PC-3 (cell line): ENCODE measurements around the gene DPP8. TPM values are rescaled to one million over a fixed set of nuclear protein-coding genes. Genes with fewer than 3 reads are reported as not detected.
A peak's percentile ranks its signal among the peaks of the same experiment; 100 is the strongest.

Experiments
- ATAC-seq: fragments of 200-7000 bp; cut with Tn5 transposase; 2 replicates; pipeline ENCODE4 v1.9.1; 2020; ENCODE audit warnings: mild to moderate bottlenecking, moderate library complexity
- BruUV-seq: library from RNA; stranded (reverse); fragments of 400-500 nt; replicated peaks from 2 replicates; lab custom pipeline; 2021; lab: Mats Ljungman, UMichigan
- CTCF ChIA-PET: fragments of 300-600 bp; sonication (Branson Sonifier 250); formaldehyde crosslinking; loops from one replicate; lab custom pipeline; 2022; ENCODE audit warnings: antibody characterized with exemption; lab: Charles Lee
- POLR2A ChIA-PET: fragments of 300-600 bp; sonication (Branson Sonifier 250); formaldehyde crosslinking; loops from one replicate; lab custom pipeline; 2022; ENCODE audit warnings: antibody characterized with exemption; ENCODE audit not compliant: unreplicated experiment; lab: Charles Lee
- DNase-seq: peaks from one replicate; pipeline ENCODE4 v3.0.0-alpha.2; 2015
- H2AFZ ChIP-seq: fragments of 300-600 bp; sonication (generic); 2 replicates; pipeline ENCODE4 v1.6.0; 2016; ENCODE audit warnings: antibody characterized with exemption, low read length
- H3F3A ChIP-seq: fragments of 300-600 bp; sonication (generic); one replicate; pipeline ENCODE4 v1.6.0; 2017; ENCODE audit warnings: antibody characterized with exemption, low read length, control low read depth, mild to moderate bottlenecking; ENCODE audit not compliant: unreplicated experiment
- H3K27ac ChIP-seq: fragments of 300-600 bp; sonication (generic); 2 replicates; pipeline ENCODE4 v1.5.1; 2016; ENCODE audit warnings: mild to moderate bottlenecking, low read length
- H3K27me3 ChIP-seq: fragments of 300-600 bp; sonication (generic); 2 replicates; pipeline ENCODE4 v1.6.1; 2016; ENCODE audit warnings: low read length, mixed read lengths
- H3K36me3 ChIP-seq: fragments of 300-600 bp; sonication (generic); 2 replicates; pipeline ENCODE4 v1.6.1; 2016; ENCODE audit warnings: low read depth, mixed run types, low read length, mixed read lengths
- H3K4me1 ChIP-seq: fragments of 300-600 bp; sonication (generic); 2 replicates; pipeline ENCODE4 v1.5.1; 2016; ENCODE audit warnings: low read length; ENCODE audit not compliant: insufficient read depth
- H3K4me2 ChIP-seq: fragments of 300-600 bp; sonication (generic); 2 replicates; pipeline ENCODE4 v1.6.0; 2016; ENCODE audit warnings: low read length
- H3K4me3 ChIP-seq: fragments of 300-600 bp; sonication (generic); 2 replicates; pipeline ENCODE4 v1.5.1; 2016; ENCODE audit warnings: mild to moderate bottlenecking, low read length, mixed read lengths
- H3K79me2 ChIP-seq: fragments of 300-600 bp; sonication (generic); 2 replicates; pipeline ENCODE4 v1.6.1; 2017; ENCODE audit warnings: low read length, mixed read lengths
- H3K9ac ChIP-seq: fragments of 300-600 bp; sonication (generic); 2 replicates; pipeline ENCODE4 v1.6.0; 2016; ENCODE audit warnings: mild to moderate bottlenecking, low read length
- H3K9me2 ChIP-seq: fragments of 300-600 bp; sonication (generic); replicated peaks from 2 replicates; pipeline ENCODE4 v1.6.1; 2016; ENCODE audit warnings: mixed run types, low read length, mixed read lengths
- H3K9me3 ChIP-seq: fragments of 300-600 bp; sonication (generic); 2 replicates; pipeline ENCODE4 v1.6.1; 2016; ENCODE audit warnings: low read length, mixed read lengths
- H4K20me1 ChIP-seq: fragments of 300-600 bp; sonication (generic); 2 replicates; pipeline ENCODE4 v1.6.1; 2016; ENCODE audit warnings: low read length, mixed read lengths
- EZH2 ChIP-seq: fragments of 300-600 bp; sonication (generic); IDR thresholded peaks from one replicate; pipeline ENCODE4 v1.6.1; 2017; ENCODE audit warnings: antibody characterized with exemption, mild to moderate bottlenecking, low read length; ENCODE audit not compliant: unreplicated experiment
- EZH2phosphoT487 ChIP-seq: fragments of 300-600 bp; sonication (generic); IDR thresholded peaks from 2 replicates; pipeline ENCODE4 v1.6.1; 2018; ENCODE audit warnings: mild to moderate bottlenecking, antibody characterized with exemption, low read length, borderline replicate concordance
- intact Hi-C: fragments of 100-400 bp; cut with micrococcal nuclease; formaldehyde crosslinking; loops from 2 replicates; pipeline ENCODE4 v1.9.0; 2023
- total RNA-seq: library from RNA; depleted of rRNA; stranded (reverse); fragments of >200 nt; gene quantifications from 2 replicates; pipeline ENCODE4 v1.2.3, GENCODE V29; 2014
- TF ChIP-seq, protein P1 (sequence below): fragments of 300-600 bp; sonication (generic); conservative IDR thresholded peaks from 2 replicates; pipeline ENCODE4 v1.5.1; 2017; ENCODE audit warnings: antibody characterized with exemption, low read depth, mild to moderate bottlenecking, low read length

Gene DPP8
- total RNA-seq, 1 experiment from 2014 or later = 20.6 TPM

DNA sequence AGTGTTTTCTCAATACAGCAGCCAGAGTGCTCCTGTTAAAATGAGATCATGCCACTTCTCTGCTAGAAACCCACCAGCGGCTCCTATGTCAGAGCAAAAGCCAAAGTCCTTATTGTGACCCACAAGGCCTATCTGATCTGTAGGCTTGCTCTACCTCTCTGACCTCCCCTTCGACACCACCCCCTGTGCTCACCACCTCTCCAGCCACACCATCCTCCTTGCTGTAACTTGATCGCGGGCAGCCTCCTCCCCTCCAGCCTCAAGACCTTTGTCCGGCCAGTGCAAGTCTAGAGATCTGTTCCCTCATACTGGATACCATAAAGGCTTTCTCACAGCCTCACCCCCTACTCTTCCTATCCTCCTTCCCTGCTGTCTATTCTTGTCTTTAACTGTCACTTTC, 92.8 kb downstream of the DPP8 start:
- Histone ChIP-seq H3K9me2 (no peaks in the 10 kb centered on the region), H3K4me1 (peaks cover 18% of the 10 kb centered on the region), H3K9me3 (no peaks in the 10 kb centered on the region), H3F3A (no peaks in the 10 kb centered on the region), H3K9ac (no peak overlapping the region), H2AFZ (no peak overlapping the region), H3K27ac (no peak overlapping the region), H3K4me3 (no peak overlapping the region), H3K36me3 (no peaks in the 10 kb centered on the region), H3K79me2 (no peaks in the 10 kb centered on the region), H4K20me1 (no peaks in the 10 kb centered on the region), H3K27me3 (no peaks in the 10 kb centered on the region), H3K4me2 (no peak overlapping the region)
- BruUV-seq = no TSS peak
- TF ChIP-seq EZH2 (no peak), EZH2phosphoT487 (no peak)
- TF ChIP-seq, protein P1, sequence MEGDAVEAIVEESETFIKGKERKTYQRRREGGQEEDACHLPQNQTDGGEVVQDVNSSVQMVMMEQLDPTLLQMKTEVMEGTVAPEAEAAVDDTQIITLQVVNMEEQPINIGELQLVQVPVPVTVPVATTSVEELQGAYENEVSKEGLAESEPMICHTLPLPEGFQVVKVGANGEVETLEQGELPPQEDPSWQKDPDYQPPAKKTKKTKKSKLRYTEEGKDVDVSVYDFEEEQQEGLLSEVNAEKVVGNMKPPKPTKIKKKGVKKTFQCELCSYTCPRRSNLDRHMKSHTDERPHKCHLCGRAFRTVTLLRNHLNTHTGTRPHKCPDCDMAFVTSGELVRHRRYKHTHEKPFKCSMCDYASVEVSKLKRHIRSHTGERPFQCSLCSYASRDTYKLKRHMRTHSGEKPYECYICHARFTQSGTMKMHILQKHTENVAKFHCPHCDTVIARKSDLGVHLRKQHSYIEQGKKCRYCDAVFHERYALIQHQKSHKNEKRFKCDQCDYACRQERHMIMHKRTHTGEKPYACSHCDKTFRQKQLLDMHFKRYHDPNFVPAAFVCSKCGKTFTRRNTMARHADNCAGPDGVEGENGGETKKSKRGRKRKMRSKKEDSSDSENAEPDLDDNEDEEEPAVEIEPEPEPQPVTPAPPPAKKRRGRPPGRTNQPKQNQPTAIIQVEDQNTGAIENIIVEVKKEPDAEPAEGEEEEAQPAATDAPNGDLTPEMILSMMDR = no peak
- DNase-seq (no peak), ATAC-seq (no peak)
- POLR2A ChIA-PET = no interaction called here
- CTCF ChIA-PET = no interaction called here
- intact Hi-C loops = no loop called here

DNA sequence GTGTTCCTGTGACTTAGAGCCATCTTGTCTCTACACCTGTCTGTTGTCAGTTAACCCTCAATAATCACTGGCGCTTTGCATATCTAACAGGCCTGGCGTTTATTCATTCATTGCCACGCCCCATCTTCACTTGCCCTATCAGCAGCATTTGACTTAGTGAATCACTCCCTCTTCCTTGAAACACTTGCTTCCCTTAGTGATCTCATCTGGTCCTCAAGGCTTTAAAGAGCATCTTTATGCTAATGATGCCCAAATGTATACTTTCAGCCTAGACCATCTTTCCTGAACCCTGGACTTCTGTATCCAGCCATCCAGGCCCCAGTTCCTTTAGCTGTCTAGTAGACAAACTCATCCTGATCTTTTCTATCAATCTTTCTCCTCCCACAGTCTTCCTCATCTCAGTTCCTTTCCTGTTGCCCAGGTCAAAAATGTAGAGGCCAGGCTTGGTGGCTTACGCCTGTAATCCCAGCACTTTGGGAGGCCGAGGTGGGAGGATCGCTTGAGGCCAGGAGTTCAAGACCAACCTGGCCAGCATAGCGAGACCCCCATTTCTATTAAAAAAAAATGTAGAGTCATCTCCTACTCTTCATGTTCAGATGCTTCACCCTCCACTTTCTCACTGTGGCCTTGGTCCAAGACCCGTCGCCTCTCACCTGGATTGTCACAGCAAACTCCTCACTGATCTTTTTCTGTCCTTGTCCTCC, 93.4 kb downstream of the DPP8 start:
- H4K20me1 ChIP-seq = no peaks in the 10 kb centered on the region
- H3K27ac ChIP-seq = no peak overlapping the region
- no peaks in the 10 kb centered on the region for H3K79me2 ChIP-seq
- H3K9me2 ChIP-seq = no peaks in the 10 kb centered on the region
- no peak for TF ChIP-seq EZH2
- no peak for TF ChIP-seq EZH2phosphoT487
- TF ChIP-seq, protein P1 = no peak
- no peaks in the 10 kb centered on the region for H3F3A ChIP-seq
- H3K4me2 ChIP-seq = no peak overlapping the region
- peaks cover 18% of the 10 kb centered on the region for H3K4me1 ChIP-seq
- H3K9me3 ChIP-seq = no peaks in the 10 kb centered on the region
- ChIA-PET CTCF (no interaction called here), POLR2A (no interaction called here)
- H3K27me3 ChIP-seq = no peaks in the 10 kb centered on the region
- no peak overlapping the region for H3K4me3 ChIP-seq
- DNase-seq = peak; percentile 52
- H3K9ac ChIP-seq = no peak overlapping the region
- BruUV-seq = no TSS peak
- no peak overlapping the region for H2AFZ ChIP-seq
- ATAC-seq = peak; percentile 40
- no peaks in the 10 kb centered on the region for H3K36me3 ChIP-seq
- intact Hi-C loops = no loop called here
